Panc1 (cell line): Measurements from ENCODE around the gene TCF7. TPM values are rescaled to one million over a fixed set of nuclear protein-coding genes. Genes with fewer than 3 reads are reported as not detected.
A peak's percentile ranks its signal among the peaks of the same experiment; 100 is the strongest.

Experiments
- ATAC-seq: fragments of 200-7000 bp; cut with Tn5 transposase; 2 replicates; pipeline ENCODE4 v1.9.1; 2020; ENCODE audit warnings: mild to moderate bottlenecking, moderate library complexity
- BruUV-seq: library from RNA; stranded (reverse); fragments of 400-500 nt; replicated peaks from 2 replicates; lab custom pipeline; 2021; lab: Mats Ljungman, UMichigan
- CTCF ChIA-PET: fragments of 300-600 bp; sonication (Branson Sonifier 250); formaldehyde crosslinking; loops from one replicate; lab custom pipeline; 2022; ENCODE audit warnings: antibody characterized with exemption; lab: Charles Lee
- POLR2A ChIA-PET: fragments of 300-600 bp; sonication (Branson Sonifier 250); formaldehyde crosslinking; loops from one replicate; lab custom pipeline; 2022; ENCODE audit warnings: antibody characterized with exemption; lab: Charles Lee
- DNase-seq: peaks from one replicate; pipeline ENCODE4 v3.0.0-alpha.2; 2010; ENCODE audit warnings: low read depth, low spot score
- H3K27ac ChIP-seq: 2 replicates; pipeline ENCODE4 v1.5.1; 2011; ENCODE audit warnings: mild to moderate bottlenecking, low read length, inconsistent platforms
- H3K27me3 ChIP-seq: fragments of 200-500 bp; sonication (Bioruptor generic); 2 replicates; pipeline ENCODE4 v1.6.0; 2014; ENCODE audit warnings: low read length, inconsistent platforms; ENCODE audit not compliant: control insufficient read depth, insufficient read depth
- H3K36me3 ChIP-seq: fragments of 200-500 bp; sonication (Bioruptor generic); 2 replicates; pipeline ENCODE4 v1.5.1; 2014; ENCODE audit warnings: inconsistent platforms, mild to moderate bottlenecking, low read length, moderate library complexity; ENCODE audit not compliant: control insufficient read depth, insufficient read depth
- H3K4me1 ChIP-seq: 2 replicates; pipeline ENCODE4 v1.5.1; 2011; ENCODE audit warnings: inconsistent platforms, mild to moderate bottlenecking, low read length, moderate library complexity; ENCODE audit not compliant: control insufficient read depth, insufficient read depth
- H3K4me3 ChIP-seq, 2 experiments: 2 replicates each; pipeline ENCODE4 v1.5.1; 2011 to 2012; ENCODE audit warnings: low read depth in 2 of 2, low read length in 2 of 2, mild to moderate bottlenecking in 2 of 2, inconsistent platforms in 1 of 2, moderate library complexity in 1 of 2
- H3K9me3 ChIP-seq: fragments of 200-500 bp; sonication (Bioruptor generic); 2 replicates; pipeline ENCODE4 v1.5.1; 2014; ENCODE audit warnings: low read depth, mild to moderate bottlenecking, inconsistent platforms, low read length, moderate library complexity; ENCODE audit not compliant: control insufficient read depth, insufficient read depth
- POLR2AphosphoS5 ChIP-seq: IDR thresholded peaks from 2 replicates; pipeline ENCODE4 v1.6.1; 2012; ENCODE audit warnings: mild to moderate bottlenecking, low read depth, low read length, moderate library complexity
- SIN3A ChIP-seq: IDR thresholded peaks from 2 replicates; pipeline ENCODE4 v1.6.1; 2012; ENCODE audit warnings: low read depth, mild to moderate bottlenecking, low read length, moderate library complexity, borderline replicate concordance; ENCODE audit not compliant: insufficient read depth
- TCF7L2 ChIP-seq: IDR thresholded peaks from 2 replicates; pipeline ENCODE4 v1.6.1; 2011; ENCODE audit warnings: mild to moderate bottlenecking, low read depth, low read length, inconsistent platforms
- in situ Hi-C: cut with HindIII; loops from 2 replicates; pipeline ENCODE4 v1.10.0; 2016; ENCODE audit warnings: low sequenced_read_pairs, low pct_unique_long_range_greater_than_20kb
- intact Hi-C: fragments of 100-400 bp; cut with micrococcal nuclease; formaldehyde crosslinking; loops from one replicate; pipeline ENCODE4 v1.10.0; 2022; ENCODE audit not compliant: unreplicated experiment
- total RNA-seq: library from RNA; stranded (reverse); gene quantifications from one replicate; pipeline ENCODE4 v1.2.1, GENCODE V29; 2021; ENCODE audit not compliant: unreplicated experiment
- TF ChIP-seq, protein P1 (sequence below), 2 experiments: IDR thresholded peaks; 2 replicates each; pipeline ENCODE4 v1.6.1; 2011 to 2012; ENCODE audit warnings: low read depth in 2 of 2, control low read depth in 1 of 2, low read length in 1 of 2, mild to moderate bottlenecking in 1 of 2, moderate library complexity in 1 of 2; ENCODE audit not compliant: insufficient read depth in 1 of 2
- TF ChIP-seq, protein P2 (sequence below): fragments of 450-650 bp; IDR thresholded peaks from 2 replicates; pipeline ENCODE4 v1.5.1; 2017; ENCODE audit warnings: mild to moderate bottlenecking

Gene TCF7
- total RNA-seq, 1 experiment from 2014 or later, result 24.0 TPM

DNA sequence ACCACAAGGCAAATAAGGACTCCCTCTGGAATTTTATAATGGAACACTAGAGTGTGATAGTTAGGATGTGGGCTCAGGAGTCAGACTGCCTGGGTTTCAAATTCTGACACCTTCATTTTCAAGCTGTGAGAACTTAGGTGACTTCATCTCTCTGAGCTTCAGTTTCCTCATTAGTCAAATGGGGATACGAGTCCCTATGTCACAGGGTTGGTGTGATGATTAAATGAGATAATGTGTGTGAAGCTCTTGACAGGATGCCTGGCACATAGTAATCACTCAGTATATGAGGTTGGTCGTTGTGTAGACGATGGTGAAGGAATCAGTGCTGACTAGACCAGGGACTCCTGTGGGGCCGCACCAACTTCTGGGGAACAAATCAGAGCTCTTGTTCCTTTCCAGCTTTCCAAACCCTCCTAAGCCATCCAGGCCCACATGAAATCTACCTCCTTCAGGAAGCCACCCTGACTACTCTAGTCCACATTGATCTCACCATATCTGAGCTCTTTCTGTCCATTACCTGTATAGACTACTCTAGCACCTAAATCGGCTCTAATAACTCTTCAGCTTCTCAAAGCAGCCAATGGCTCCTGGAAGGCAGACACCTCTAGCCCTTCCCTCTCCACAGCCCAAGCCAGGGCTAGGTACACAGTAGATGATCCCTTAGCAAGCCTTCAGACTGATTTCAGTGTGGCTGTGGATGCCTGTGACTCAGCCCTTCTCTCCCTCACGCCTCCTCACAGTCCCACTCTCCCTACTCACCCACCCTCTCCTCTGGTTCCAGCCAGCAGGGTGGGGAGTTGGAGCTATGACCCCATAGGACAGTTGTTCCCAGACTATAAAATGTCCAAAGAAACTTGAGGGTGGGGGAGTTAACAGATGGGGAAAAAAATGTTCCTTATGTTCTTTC is 2.5 kb upstream of the TCF7 start:
- TF ChIP-seq, protein P1, sequence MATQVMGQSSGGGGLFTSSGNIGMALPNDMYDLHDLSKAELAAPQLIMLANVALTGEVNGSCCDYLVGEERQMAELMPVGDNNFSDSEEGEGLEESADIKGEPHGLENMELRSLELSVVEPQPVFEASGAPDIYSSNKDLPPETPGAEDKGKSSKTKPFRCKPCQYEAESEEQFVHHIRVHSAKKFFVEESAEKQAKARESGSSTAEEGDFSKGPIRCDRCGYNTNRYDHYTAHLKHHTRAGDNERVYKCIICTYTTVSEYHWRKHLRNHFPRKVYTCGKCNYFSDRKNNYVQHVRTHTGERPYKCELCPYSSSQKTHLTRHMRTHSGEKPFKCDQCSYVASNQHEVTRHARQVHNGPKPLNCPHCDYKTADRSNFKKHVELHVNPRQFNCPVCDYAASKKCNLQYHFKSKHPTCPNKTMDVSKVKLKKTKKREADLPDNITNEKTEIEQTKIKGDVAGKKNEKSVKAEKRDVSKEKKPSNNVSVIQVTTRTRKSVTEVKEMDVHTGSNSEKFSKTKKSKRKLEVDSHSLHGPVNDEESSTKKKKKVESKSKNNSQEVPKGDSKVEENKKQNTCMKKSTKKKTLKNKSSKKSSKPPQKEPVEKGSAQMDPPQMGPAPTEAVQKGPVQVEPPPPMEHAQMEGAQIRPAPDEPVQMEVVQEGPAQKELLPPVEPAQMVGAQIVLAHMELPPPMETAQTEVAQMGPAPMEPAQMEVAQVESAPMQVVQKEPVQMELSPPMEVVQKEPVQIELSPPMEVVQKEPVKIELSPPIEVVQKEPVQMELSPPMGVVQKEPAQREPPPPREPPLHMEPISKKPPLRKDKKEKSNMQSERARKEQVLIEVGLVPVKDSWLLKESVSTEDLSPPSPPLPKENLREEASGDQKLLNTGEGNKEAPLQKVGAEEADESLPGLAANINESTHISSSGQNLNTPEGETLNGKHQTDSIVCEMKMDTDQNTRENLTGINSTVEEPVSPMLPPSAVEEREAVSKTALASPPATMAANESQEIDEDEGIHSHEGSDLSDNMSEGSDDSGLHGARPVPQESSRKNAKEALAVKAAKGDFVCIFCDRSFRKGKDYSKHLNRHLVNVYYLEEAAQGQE (IDR thresholded peaks at IDR 0.05; ENCODE audit: insufficient read depth in 1 of 2, low read depth in 2 of 2, low read length in 1 of 2), result no peak
- TF ChIP-seq TCF7L2, result no peak
- TF ChIP-seq, protein P2, sequence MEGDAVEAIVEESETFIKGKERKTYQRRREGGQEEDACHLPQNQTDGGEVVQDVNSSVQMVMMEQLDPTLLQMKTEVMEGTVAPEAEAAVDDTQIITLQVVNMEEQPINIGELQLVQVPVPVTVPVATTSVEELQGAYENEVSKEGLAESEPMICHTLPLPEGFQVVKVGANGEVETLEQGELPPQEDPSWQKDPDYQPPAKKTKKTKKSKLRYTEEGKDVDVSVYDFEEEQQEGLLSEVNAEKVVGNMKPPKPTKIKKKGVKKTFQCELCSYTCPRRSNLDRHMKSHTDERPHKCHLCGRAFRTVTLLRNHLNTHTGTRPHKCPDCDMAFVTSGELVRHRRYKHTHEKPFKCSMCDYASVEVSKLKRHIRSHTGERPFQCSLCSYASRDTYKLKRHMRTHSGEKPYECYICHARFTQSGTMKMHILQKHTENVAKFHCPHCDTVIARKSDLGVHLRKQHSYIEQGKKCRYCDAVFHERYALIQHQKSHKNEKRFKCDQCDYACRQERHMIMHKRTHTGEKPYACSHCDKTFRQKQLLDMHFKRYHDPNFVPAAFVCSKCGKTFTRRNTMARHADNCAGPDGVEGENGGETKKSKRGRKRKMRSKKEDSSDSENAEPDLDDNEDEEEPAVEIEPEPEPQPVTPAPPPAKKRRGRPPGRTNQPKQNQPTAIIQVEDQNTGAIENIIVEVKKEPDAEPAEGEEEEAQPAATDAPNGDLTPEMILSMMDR, result no peak
- no peak for TF ChIP-seq POLR2AphosphoS5
- TF ChIP-seq SIN3A, result no peak
- no peaks in the 10 kb centered on the region for H3K27me3 ChIP-seq
- TSS peak; percentile 56 for BruUV-seq
- POLR2A ChIA-PET, result interaction anchor here (0.6 to 0.8 kb wide), 2 partner anchors 101 to 876 kb away, joined by 7 to 10 read pairs; no protein-coding TSS in a partner anchor
- CTCF ChIA-PET, result interaction anchor here (1.1 kb wide), 1 partner anchor 11 kb away, joined by 6 read pairs; no protein-coding TSS in a partner anchor
- in situ Hi-C loops, result no loop called here
- H3K27ac ChIP-seq, result no peak overlapping the region
- no peak overlapping the region for H3K4me3 ChIP-seq
- no peak for ATAC-seq
- no peaks in the 10 kb centered on the region for H3K36me3 ChIP-seq
- H3K4me1 ChIP-seq, result peaks cover 6% of the 10 kb centered on the region; the same call in 1 of the 2 replicates
- DNase-seq, result no peak
- no peaks in the 10 kb centered on the region for H3K9me3 ChIP-seq
- intact Hi-C loops, result no loop called here

DNA sequence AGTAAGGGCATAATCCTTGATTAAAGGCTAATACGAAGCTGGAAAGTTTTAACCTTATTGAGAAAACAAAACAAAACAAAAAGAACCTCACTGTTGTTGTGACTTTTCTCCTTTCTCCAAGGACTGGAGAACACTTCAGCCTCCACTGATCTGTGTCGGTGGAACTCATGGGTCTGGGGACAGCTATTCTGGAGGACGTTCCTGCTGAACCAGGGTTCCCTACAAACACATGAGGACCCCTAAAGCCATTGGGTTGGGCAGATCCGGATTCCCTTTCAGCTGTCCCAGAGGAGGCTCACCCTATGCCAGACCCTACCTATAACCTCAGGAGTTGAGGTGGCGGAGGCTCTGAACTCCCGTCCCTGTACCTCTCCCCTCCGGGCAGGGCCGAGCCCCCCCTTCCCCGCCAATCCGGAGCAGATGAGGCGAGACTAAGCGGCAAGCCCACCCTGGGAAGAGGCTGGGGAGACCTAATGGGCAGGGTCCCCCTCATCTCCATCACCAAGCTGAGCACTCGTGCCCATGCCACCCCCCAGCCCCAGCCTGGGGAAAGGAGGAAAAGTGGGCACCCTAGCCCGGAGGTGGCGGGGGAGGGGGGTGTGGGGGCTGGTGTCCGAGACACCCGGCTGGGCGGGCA is 1.6 kb upstream of the TCF7 start:
- no peaks in the 10 kb centered on the region for H3K36me3 ChIP-seq
- ATAC-seq, result no peak
- H3K4me1 ChIP-seq, result peaks cover 6% of the 10 kb centered on the region; the same call in 1 of the 2 replicates
- intact Hi-C loops (no loop called here), in situ Hi-C loops (no loop called here)
- CTCF ChIA-PET, result no interaction called here
- H3K4me3 ChIP-seq, result no peak overlapping the region
- DNase-seq, result no peak
- BruUV-seq, result no TSS peak
- no peaks in the 10 kb centered on the region for H3K9me3 ChIP-seq
- POLR2A ChIA-PET, result interaction anchor here (0.6 kb wide), 1 partner anchor 877 kb away, joined by 7 read pairs; no protein-coding TSS in a partner anchor
- H3K27ac ChIP-seq, result peak overlapping the region; percentile 29; the same call in 1 of the 2 replicates
- no peak for TF ChIP-seq POLR2AphosphoS5
- TF ChIP-seq TCF7L2, result no peak
- TF ChIP-seq, protein P2, result no peak
- TF ChIP-seq, protein P1 (IDR thresholded peaks at IDR 0.05; ENCODE audit: insufficient read depth in 1 of 2, low read depth in 2 of 2, low read length in 1 of 2), result no peak
- no peak for TF ChIP-seq SIN3A
- no peaks in the 10 kb centered on the region for H3K27me3 ChIP-seq
